GM12891 (cell line): ENCODE data around the gene TPMT.

Source experiments
- DNase-seq: peaks from one replicate; pipeline ENCODE4 v3.0.0; 2011; ENCODE audit warnings: low spot score; ENCODE audit not compliant: insufficient read length
- FAIRE-seq: peaks from 2 replicates; lab custom pipeline; 2011; peaks lifted over from hg19 to GRCh38; lab: Jason Lieb, UNC
- PAX5 ChIP-seq: IDR thresholded peaks from 2 replicates; pipeline ENCODE4 v1.6.1; 2011; ENCODE audit warnings: low read length, moderate library complexity, mild to moderate bottlenecking; ENCODE audit not compliant: insufficient read depth, severe bottlenecking
- POLR2A ChIP-seq: IDR thresholded peaks from 2 replicates; pipeline ENCODE4 v1.6.1; 2011; ENCODE audit warnings: low read depth, low read length, control low read depth
- POLR2AphosphoS5 ChIP-seq: IDR thresholded peaks from 2 replicates; pipeline ENCODE4 v1.6.1; 2011; ENCODE audit warnings: low read depth, low read length, control low read depth
- POU2F2 ChIP-seq: IDR thresholded peaks from 2 replicates; pipeline ENCODE4 v1.6.1; 2011; ENCODE audit warnings: low read depth, mild to moderate bottlenecking, control low read depth, low read length, moderate library complexity
- SPI1 ChIP-seq: IDR thresholded peaks from 2 replicates; pipeline ENCODE4 v1.6.1; 2011; ENCODE audit warnings: low read depth, low read length, control low read depth
- TAF1 ChIP-seq: IDR thresholded peaks from 2 replicates; pipeline ENCODE4 v1.6.1; 2011; ENCODE audit warnings: low read depth, low read length, control low read depth

Gene TPMT

GRCh38 chr6:18096423-18096822, 58.5 kb downstream of the TPMT start:
- no peak for TF ChIP-seq PAX5
- TF ChIP-seq POLR2AphosphoS5 = no peak
- TF ChIP-seq POLR2A = no peak
- TF ChIP-seq TAF1 = no peak
- TF ChIP-seq POU2F2 = no peak
- no peak for TF ChIP-seq SPI1
- DNase-seq = no peak
- FAIRE-seq = no peak

DNA sequence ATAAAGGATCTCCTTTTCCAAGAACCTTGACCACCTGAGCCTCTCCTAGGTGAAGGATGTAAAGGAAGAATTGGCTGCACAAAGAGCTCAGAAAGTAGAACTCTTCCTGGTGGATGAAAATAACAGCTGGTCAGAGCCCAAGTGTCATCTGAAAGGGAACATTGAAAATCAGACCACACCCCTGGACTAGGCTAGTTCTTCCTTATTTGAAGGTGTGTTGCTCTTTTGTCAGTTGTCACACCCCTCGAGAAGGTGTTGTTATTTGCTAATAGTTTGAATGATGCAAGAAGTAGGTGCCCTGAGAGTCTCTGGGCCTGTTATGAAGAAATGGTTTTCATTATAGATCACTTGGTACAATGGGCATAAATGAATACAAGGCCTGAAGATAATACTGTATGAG, 63.5 kb downstream of the TPMT start:
- no peak for TF ChIP-seq POLR2AphosphoS5
- no peak for TF ChIP-seq TAF1
- TF ChIP-seq POLR2A = no peak
- no peak for TF ChIP-seq SPI1
- TF ChIP-seq POU2F2 = no peak
- no peak for TF ChIP-seq PAX5
- no peak for FAIRE-seq
- no peak for DNase-seq

GRCh38 chr6:18090349-18090786, 64.5 kb downstream of the TPMT start:
- TF ChIP-seq PAX5 (no peak), TAF1 (no peak), POLR2AphosphoS5 (no peak)
- DNase-seq = no peak
- FAIRE-seq = no peak

DNA sequence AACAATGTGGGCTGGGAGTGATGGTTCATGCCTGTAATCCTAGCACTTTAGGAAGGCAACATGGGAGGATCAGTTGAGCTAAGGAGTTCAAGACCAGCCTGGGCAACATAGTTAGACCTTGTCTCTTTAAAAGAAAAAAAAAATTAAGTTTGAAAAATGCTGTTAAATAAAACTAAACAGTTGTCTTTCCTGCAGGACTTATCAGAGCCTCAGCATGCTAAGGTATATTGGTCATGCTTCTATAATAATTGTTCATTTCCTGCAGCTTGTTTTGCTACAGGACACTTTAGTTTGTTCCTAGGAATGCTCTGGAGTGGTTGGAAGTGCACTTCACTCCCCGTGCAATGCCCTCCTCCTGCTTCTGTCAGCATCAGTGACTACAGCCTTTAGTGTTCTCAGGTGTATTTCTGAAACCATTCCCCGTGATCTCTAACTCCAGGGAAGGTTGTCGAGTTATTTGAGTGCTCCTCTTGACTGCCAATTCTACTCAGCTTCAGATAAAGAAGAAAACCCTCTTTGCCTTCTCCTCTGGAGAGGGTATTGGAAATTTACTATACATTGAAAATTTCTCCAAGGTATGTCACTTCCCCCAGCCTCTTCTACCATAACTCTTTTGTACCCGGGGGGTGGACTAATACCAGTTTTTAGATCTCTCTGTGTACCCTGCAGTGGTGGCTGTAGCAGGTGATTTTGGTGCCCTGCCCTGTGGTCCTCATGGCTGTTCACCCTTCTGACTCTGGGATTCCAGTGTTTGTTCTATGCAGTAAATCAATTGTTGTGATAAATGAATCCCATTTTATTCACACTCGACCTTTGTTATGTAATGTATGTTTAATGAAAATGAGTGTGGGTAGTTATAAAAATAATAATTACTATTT, 66.2 kb downstream of the TPMT start:
- DNase-seq (no peak), FAIRE-seq (no peak)
- TF ChIP-seq POLR2AphosphoS5 = no peak
- TF ChIP-seq PAX5 = no peak
- no peak for TF ChIP-seq TAF1
- TF ChIP-seq SPI1 = no peak
- TF ChIP-seq POLR2A = no peak
- no peak for TF ChIP-seq POU2F2

- FAIRE-seq (no peak), DNase-seq (no peak)
- TF ChIP-seq POLR2A = no peak
- TF ChIP-seq SPI1 = no peak
- TF ChIP-seq TAF1 = no peak
- no peak for TF ChIP-seq PAX5
- TF ChIP-seq POLR2AphosphoS5 = no peak
- no peak for TF ChIP-seq POU2F2
These were observed 67.3 kb downstream of the TPMT start for GRCh38 chr6:18087396-18088165.

DNA sequence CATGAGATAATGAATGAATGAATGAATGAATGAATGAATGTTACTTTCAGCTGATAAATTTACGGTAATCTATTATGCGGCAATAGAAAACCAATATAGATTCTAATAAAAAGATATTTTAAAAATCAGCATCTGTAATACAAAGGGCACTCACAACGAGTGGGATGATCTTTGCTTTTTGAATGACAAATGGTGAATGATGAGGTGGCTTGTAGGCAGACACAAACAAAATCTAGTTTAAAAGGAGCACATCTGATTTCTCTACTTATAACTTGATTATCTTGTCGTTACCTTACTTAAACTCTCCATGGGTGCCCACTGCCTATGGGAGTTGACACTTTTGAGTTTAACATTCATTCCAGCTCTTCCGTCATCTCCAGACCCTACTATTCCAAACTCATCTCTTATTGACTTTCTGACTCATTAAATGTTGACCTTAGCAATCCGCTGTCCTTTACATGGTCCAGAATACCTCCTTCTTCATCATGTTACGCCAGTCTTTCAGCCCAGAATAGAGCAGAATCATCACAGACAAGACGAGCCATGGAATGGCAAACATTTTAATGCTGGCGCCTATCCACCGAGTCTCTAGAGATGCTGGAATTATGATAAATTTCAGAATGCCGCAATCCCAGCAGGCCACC, 73.7 kb downstream of the TPMT start:
- no peak for TF ChIP-seq POU2F2
- TF ChIP-seq PAX5 = no peak
- TF ChIP-seq SPI1 = no peak
- no peak for TF ChIP-seq POLR2A
- no peak for TF ChIP-seq POLR2AphosphoS5
- TF ChIP-seq TAF1 = no peak
- DNase-seq = no peak
- no peak for FAIRE-seq

DNA sequence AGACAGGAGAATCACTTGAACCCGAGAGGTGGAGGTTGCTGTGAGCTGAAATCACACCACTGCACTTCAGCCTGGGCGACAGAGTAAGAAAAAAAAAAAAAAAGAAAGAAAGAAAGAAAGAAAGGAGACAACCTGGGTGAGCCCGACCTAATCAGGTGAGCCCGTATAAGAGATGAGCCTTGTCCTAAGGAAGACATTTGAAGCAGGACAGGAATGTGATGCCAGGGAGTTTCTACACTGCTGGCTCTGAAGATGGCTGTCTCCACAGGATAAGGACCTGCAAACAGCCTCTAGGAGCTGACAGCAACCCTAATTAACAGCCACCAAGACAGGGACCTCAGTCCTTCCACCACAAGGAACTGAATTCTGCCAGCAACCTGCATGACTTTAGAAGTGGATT, 74.3 kb downstream of the TPMT start:
- DNase-seq = no peak

DNA sequence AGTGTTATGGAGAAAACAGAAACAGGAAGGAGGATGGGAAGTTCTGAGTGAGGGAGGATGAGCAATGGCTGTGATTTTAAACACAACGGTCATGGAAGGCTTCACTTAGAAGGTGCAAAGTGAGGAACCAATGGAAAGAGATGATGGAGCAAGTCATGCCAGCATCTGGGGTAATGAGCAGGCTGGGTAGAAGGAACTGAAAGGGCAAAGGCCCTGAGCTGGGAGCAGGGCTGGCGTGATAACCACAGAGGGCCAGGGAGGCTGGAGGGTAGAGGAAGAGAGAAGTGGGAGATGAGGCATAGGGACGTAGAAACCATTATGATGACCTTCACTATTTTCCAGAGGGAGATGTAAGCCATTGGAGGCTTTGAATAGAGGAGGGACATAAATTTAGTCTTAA, 76.0 kb downstream of the TPMT start:
- DNase-seq = no peak
- FAIRE-seq = no peak
- TF ChIP-seq SPI1 = no peak
- no peak for TF ChIP-seq POLR2AphosphoS5
- TF ChIP-seq TAF1 = no peak
- no peak for TF ChIP-seq POLR2A
- no peak for TF ChIP-seq POU2F2
- TF ChIP-seq PAX5 = no peak

More for the DNA sequence above, 74.3 kb downstream of the TPMT start:
- FAIRE-seq = no peak
- TF ChIP-seq SPI1 (no peak), PAX5 (no peak), POU2F2 (no peak), POLR2AphosphoS5 (no peak), POLR2A (no peak), TAF1 (no peak)
